ENCODE measurements around the gene FCRL5. TPM values are rescaled to one million over a fixed set of nuclear protein-coding genes. Genes with fewer than 3 reads are reported as not detected.
"Not testable (repeated sequence)": the region's sequence is repeated elsewhere in the genome, so short reads cannot be mapped to it uniquely, and the experiment has no call there.

FCRL5 gene
- total RNA-seq, result not detected in 2 replicates

- DNase-seq (ENCODE audit: extremely low read depth, low read depth, low spot score), result no peak
These were observed at the start of gene FCRL5 for GRCh38 chr1:157551694-157552693. Gene FCRL5 (minus strand): TSS chr1:157552515. CDS start chr1:157552362, 153 bp downstream.

DNA sequence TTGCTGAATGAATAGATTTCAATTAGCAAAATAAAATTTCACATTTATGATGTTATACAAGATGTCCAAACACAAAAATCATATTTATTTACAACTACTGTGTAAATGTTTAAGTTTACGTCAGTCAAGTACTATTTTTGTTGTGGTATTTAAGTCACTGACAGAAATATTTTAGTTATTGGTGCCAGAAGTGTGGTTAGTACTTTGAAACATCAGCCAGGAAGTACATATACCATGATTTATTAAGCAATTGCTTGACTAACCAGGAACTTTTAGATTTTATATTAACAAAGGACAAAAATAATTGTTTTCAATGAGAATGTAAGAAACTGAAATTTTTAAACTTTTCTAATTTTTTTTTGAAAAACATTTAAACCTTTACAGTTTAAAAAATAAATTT, 47.9 kb upstream of the FCRL5 start:
- DNase-seq (ENCODE audit: extremely low read depth, low read depth, low spot score), result no peak

DNA sequence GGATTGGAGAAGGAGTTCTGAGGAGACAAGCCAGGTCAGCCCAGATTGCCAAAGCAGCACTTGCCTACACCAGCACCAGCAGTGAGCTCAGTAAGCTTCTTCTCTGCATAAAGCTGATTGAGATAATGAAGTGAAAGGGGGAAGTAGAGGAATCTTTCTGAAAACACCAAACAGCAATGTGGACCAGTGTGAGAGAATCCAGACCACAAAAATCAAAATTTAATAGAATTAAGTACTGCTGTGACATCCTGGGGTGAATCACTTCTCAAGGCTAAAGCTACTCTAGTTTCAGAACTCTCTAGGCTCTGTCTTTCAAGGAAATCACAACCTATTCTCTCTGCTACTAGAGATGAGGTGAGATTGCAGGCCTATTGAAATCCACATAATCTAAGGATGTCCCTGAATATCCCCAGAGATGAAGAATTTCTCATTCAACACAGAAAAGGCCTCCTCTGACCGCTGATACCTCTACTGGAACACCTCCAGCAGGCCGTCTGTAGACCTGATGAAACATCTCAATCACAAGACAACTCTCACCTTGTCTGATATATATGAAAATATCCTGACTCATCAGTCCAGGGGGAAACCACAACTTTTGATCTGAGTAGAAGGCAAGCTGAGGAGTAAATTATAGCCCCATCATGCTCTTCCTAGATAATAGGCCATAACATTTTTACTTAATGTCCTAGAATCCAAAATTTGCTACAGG, 45.8 kb upstream of the FCRL5 start, which contains the start of gene FCRL4:
Gene FCRL4 (minus strand): TSS at position 127 of the 709 bp plus-strand sequence. CDS start 141 bp downstream, outside the sequence.
- DNase-seq (ENCODE audit: extremely low read depth, low read depth, low spot score), result no peak

GRCh38 chr1:157596384-157596783, 44.1 kb upstream of the FCRL5 start:
- DNase-seq (ENCODE audit: extremely low read depth, low read depth, low spot score), result no peak

GRCh38 chr1:157595356-157595755, 43.0 kb upstream of the FCRL5 start:
- DNase-seq (ENCODE audit: extremely low read depth, low read depth, low spot score), result no peak

- no peak for DNase-seq (ENCODE audit: extremely low read depth, low read depth, low spot score)
These were observed 33.7 kb upstream of the FCRL5 start for GRCh38 chr1:157585984-157586383.

DNA sequence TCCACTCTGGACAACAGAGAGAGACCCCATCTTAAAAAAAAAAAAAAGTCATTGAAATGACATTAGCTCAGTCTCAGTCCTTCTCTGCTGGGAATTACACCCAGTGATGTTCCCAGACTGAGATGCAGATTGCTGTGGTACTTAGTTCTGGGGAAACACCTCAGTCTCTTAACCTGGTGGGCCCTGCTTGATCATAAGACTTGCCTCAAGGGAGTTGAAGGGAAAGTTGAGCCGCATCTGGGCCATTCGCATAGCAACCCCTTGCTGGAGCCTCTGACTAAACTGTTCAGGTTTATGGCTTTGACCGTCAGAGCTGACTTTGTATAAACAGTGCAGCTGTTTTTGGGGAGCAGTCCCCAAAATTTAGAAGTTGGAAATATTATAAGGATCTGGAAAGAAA, 32.2 kb upstream of the FCRL5 start:
- no peak for DNase-seq (ENCODE audit: extremely low read depth, low read depth, low spot score)

DNA sequence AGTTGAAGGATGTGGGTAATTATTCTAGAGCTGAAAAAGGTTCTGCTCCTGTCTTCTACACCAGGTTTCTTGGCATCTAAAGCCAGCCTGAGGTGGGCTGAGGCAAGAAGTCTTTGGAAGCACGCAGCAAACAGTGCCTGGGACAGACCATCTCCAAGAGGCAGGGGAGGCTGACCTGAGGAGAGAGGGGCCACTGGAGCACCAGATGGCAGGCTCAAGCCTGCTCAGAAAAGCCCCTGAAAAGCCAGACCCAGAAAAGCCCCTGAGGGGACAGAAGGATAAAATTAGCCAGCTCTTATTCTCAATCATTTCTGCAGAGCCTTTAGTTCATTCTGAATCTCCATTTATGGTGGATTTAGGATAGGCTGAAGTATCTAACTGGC, 28.5 kb upstream of the FCRL5 start:
- no peak for DNase-seq (ENCODE audit: extremely low read depth, low read depth, low spot score)

GRCh38 chr1:157580179-157580827, 28.0 kb upstream of the FCRL5 start:
- peak; percentile 56 for DNase-seq (ENCODE audit: extremely low read depth, low read depth, low spot score)

DNA sequence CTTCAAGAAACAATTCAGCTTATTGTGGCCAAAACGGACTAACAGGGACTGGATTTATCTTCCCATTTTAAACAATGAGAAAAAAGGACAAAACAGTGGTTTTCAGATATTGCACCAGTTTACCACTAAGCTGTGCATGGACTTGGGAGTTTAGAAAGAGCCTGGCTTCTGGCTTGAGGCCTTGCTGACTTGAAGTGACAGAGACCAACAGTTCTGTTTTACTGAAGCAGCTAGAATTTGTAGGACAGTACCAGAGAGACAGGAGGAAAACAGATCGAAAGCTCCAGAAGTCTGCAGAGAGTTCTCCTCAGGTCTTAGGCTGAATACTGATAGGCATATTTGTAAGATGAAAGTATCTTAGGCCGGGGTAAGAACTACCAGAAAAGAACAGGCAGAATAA, 25.1 kb upstream of the FCRL5 start:
- DNase-seq (ENCODE audit: extremely low read depth, low read depth, low spot score), result no peak

DNA sequence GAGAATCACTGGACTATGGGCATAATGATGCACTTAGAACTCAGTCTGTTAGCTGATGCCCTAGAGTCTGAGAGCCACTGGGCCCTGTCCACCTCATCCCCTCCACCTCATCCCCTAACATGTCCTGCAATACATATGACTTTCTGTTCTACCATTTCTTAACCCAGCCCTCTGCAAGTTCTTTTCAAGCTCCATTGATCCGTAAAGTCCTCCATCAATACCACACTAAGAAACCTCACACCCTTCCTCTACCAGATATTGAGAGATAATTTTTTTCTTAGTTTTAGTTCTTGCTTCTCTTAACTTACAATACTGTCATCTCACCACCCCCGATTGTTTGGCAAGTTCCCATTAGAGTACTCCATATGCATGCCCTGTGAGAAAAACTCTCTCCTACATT, 23.4 kb upstream of the FCRL5 start:
- no peak for DNase-seq (ENCODE audit: extremely low read depth, low read depth, low spot score)

DNA sequence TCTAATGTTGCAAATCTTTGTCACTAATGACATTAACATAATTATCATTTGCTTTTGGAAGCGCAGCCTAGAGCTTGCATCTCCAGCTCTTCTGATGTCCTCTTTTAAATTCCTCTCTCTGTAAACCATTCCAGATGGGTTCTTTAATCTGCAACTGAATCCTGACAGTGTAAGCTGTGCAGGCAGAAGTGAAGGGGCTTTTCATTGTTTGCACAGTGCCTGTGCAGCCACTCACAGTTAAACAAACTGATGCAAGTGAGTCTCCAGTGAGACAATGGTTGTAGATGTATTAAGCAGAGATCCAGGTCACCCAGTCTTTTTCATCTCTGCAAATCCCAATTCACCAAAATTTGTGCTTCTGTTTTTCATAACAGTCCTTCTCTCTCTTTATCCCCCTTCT, 22.5 kb upstream of the FCRL5 start:
- no peak for DNase-seq (ENCODE audit: extremely low read depth, low read depth, low spot score)

DNA sequence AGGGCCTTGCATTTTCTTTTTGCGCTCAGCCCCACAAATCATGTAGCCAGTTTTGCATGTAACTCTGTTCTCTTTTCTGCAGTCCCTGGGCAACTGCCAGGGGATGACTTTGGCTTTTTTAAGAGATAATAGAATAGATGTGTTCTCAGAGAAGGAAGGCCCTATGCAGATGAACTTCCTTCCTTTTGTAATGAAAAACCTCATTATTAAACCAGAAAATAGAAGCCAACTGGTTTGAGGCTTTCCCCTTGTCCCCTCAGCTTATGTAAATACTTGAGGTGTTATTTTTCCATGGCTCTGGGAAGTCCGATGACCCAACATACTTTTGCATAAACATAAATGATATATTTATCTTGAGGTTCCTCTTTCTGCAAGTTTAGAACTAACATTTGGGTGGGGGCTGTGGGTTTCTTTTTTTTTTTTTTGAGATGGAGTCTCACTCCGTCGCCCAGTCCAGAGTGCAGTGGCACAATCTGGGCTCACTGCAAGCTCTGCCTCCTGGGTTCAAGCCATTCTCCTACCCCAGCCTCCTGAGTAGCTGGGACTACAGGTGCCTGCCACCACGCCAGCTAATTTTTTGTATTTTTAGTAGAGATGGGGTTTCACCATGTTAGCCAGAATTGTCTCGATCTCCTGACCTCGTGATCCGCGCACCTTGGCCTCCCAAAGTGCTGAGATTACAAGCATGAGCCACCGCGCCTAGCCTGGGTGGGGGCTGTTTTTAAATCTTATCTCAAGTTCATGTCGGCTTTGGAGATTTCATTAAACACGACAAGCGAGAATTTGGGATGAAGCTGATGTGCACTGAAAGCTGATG, 14.4 kb upstream of the FCRL5 start:
- DNase-seq (ENCODE audit: extremely low read depth, low read depth, low spot score), result no peak

DNA sequence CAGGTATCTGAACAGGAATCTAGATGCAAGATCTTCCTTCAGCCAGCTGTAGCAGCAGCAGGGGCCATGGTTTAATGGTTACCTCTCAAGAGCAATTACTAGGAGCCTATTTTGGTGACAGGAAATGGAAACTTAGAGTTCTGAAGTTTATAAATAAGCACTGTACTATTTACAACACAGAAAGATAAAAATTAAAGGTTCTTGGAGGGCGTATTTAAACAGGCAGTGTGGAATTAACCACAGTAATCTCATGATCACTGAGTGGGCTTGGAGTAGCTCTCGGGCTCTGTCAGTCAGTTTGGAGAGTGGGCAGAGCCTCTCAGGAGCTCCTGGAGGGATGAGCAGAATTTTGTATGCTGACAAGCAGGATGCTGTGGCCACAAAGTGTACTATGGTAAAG, 10.2 kb upstream of the FCRL5 start:
- no peak for DNase-seq (ENCODE audit: extremely low read depth, low read depth, low spot score)

- no peak for DNase-seq (ENCODE audit: extremely low read depth, low read depth, low spot score)
These were observed 5.8 kb upstream of the FCRL5 start for GRCh38 chr1:157558119-157558518.

- not testable (repeated sequence) for DNase-seq (ENCODE audit: extremely low read depth, low read depth, low spot score)
These were observed 4.2 kb downstream of the FCRL5 start for GRCh38 chr1:157548081-157548480.

- DNase-seq (ENCODE audit: extremely low read depth, low read depth, low spot score), result no peak
These were observed 9.6 kb downstream of the FCRL5 start for GRCh38 chr1:157542676-157543075.

DNA sequence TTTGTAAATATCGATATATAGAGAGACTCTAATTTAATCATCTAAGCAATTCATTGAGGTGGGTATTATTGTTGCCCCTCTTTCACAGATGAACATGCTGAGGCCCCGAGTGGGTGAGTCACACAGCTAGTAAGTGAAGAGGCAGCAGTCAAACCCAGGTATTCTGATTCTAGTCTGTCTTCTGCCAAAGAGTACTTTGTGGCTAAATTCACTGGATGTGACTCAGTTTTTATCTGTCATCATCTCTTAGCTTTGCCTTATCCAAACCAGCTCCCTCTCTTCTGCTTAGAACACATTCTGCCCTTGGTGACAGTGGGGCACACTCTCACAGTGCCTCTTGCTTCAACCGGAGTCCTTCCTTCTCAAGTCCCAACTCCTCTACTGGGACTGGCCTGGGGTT, 11.5 kb downstream of the FCRL5 start:
- DNase-seq (ENCODE audit: extremely low read depth, low read depth, low spot score), result no peak

GRCh38 chr1:157540160-157540748, 12.1 kb downstream of the FCRL5 start:
- DNase-seq (ENCODE audit: extremely low read depth, low read depth, low spot score), result no peak

GRCh38 chr1:157539568-157539967, 12.7 kb downstream of the FCRL5 start:
- DNase-seq (ENCODE audit: extremely low read depth, low read depth, low spot score), result no peak

Data from glomerular endothelial cell (primary cell).